Liver (tissue), 9 donors: ENCODE data around the gene SLC41A1. TPM values are rescaled to one million over a fixed set of nuclear protein-coding genes. Genes with fewer than 3 reads are reported as not detected.

ENCODE experiments used
- DNase-seq: peaks from one replicate; pipeline ENCODE4 v3.0.0-alpha.2; 2017; ENCODE audit warnings: low spot score
- H3K27ac ChIP-seq, 2 donors: one replicate each; pipeline ENCODE4 v1.7.0; 2013; ENCODE audit warnings: inconsistent platforms in 2 of 2, low read length in 2 of 2, control low read depth in 1 of 2, low read depth in 1 of 2, mild to moderate bottlenecking in 1 of 2
- H3K27me3 ChIP-seq, 4 donors: one replicate each; pipeline versions ENCODE4 v1.6.1 to v1.7.0; 2013; ENCODE audit warnings: low read length in 3 of 4, inconsistent platforms in 1 of 4, mild to moderate bottlenecking in 1 of 4, moderate library complexity in 1 of 4; ENCODE audit not compliant: control insufficient read depth in 4 of 4, insufficient read depth in 4 of 4
- H3K36me3 ChIP-seq, 4 donors: one replicate each; pipeline versions ENCODE4 v1.6.1 to v1.7.0; 2013; ENCODE audit warnings: low read length in 3 of 4, mild to moderate bottlenecking in 3 of 4, low read depth in 1 of 4, moderate library complexity in 1 of 4; ENCODE audit not compliant: control insufficient read depth in 4 of 4, insufficient read depth in 3 of 4
- H3K4me1 ChIP-seq, 4 donors: one replicate each; pipeline versions ENCODE4 v1.6.1 to v1.7.0; 2013; ENCODE audit warnings: low read length in 3 of 4, mild to moderate bottlenecking in 3 of 4, moderate library complexity in 1 of 4; ENCODE audit not compliant: control insufficient read depth in 4 of 4, insufficient read depth in 4 of 4
- H3K4me3 ChIP-seq, 3 donors: one replicate each; pipeline versions ENCODE4 v1.6.1 to v1.7.0; 2013; ENCODE audit warnings: low read length in 3 of 3, control low read depth in 1 of 3, low read depth in 1 of 3, mild to moderate bottlenecking in 1 of 3
- H3K9ac ChIP-seq, 2 donors: one replicate each; pipeline ENCODE4 v1.7.0; 2013; ENCODE audit warnings: low read length in 2 of 2, mild to moderate bottlenecking in 2 of 2, moderate library complexity in 2 of 2, control low read depth in 1 of 2, low read depth in 1 of 2
- H3K9me3 ChIP-seq, 4 donors: one replicate each; pipeline versions ENCODE4 v1.6.1 to v1.7.0; 2013; ENCODE audit warnings: low read length in 3 of 4; ENCODE audit not compliant: control insufficient read depth in 4 of 4
- ATF3 ChIP-seq: IDR thresholded peaks from 2 replicates; pipeline ENCODE4 v1.6.1; 2016; ENCODE audit warnings: antibody characterized with exemption
- CTCF ChIP-seq: fragments of 150-350 bp; IDR thresholded peaks from 2 replicates; pipeline ENCODE4 v1.5.1; 2017; ENCODE audit warnings: improper control_type of control experiment, low read depth, low read length; ENCODE audit not compliant: missing input control
- EGR1 ChIP-seq, 2 donors: IDR thresholded peaks; 2 replicates each; pipeline ENCODE4 v1.6.1; 2016 to 2018; ENCODE audit warnings: antibody characterized with exemption in 2 of 2, low read depth in 2 of 2
- FOXA1 ChIP-seq: IDR thresholded peaks from 2 replicates; pipeline ENCODE4 v1.6.1; 2016; ENCODE audit warnings: antibody characterized with exemption
- FOXA2 ChIP-seq: IDR thresholded peaks from 2 replicates; pipeline ENCODE4 v1.6.1; 2016; ENCODE audit warnings: antibody characterized with exemption
- GABPA ChIP-seq, 2 donors: IDR thresholded peaks in 1 of 2; conservative IDR thresholded peaks in 1 of 2; 2 replicates each; pipeline ENCODE4 v1.6.1; 2016; ENCODE audit warnings: antibody characterized with exemption in 2 of 2, mild to moderate bottlenecking in 1 of 2, moderate library complexity in 1 of 2
- HNF4A ChIP-seq, 2 donors: conservative IDR thresholded peaks; 2 replicates each; pipeline ENCODE4 v1.6.1; 2016; ENCODE audit warnings: antibody characterized with exemption in 2 of 2, mild to moderate bottlenecking in 2 of 2
- HNF4G ChIP-seq: IDR thresholded peaks from 2 replicates; pipeline ENCODE4 v1.6.1; 2016; ENCODE audit warnings: antibody characterized with exemption
- JUND ChIP-seq, 2 donors: IDR thresholded peaks; 2 replicates each; pipeline ENCODE4 v1.6.1; 2016; ENCODE audit warnings: antibody characterized with exemption in 2 of 2
- NR2F2 ChIP-seq: IDR thresholded peaks from 2 replicates; pipeline ENCODE4 v1.6.1; 2016; ENCODE audit warnings: antibody characterized with exemption
- REST ChIP-seq: IDR thresholded peaks from 2 replicates; pipeline ENCODE4 v1.6.1; 2016; ENCODE audit warnings: antibody characterized with exemption, mild to moderate bottlenecking
- RXRA ChIP-seq, 2 donors: IDR thresholded peaks; 2 replicates each; pipeline ENCODE4 v1.6.1; 2017 to 2018; ENCODE audit warnings: antibody characterized with exemption in 2 of 2, mild to moderate bottlenecking in 1 of 2
- SP1 ChIP-seq: IDR thresholded peaks from 2 replicates; pipeline ENCODE4 v1.6.1; 2018; ENCODE audit warnings: antibody characterized with exemption, mild to moderate bottlenecking
- TAF1 ChIP-seq: conservative IDR thresholded peaks from 2 replicates; pipeline ENCODE4 v1.6.1; 2016; ENCODE audit warnings: antibody characterized with exemption, mild to moderate bottlenecking
- YY1 ChIP-seq: IDR thresholded peaks from 2 replicates; pipeline ENCODE4 v1.6.1; 2016; ENCODE audit warnings: antibody characterized with exemption, mild to moderate bottlenecking
- ZBTB33 ChIP-seq: IDR thresholded peaks from 2 replicates; pipeline ENCODE4 v1.6.1; 2016; ENCODE audit warnings: antibody characterized with exemption
- WGBS: extraction: QIAGEN DNeasy Blood & Tissue Kit; methylation state at CpG from one replicate; pipeline ENCODE4 v1.1.7; 2013; 5-methylcytosine and 5-hydroxymethylcytosine counted together
- polyA plus RNA-seq, 2 donors: library from polyadenylated mRNA; stranded (reverse) in 1 of 2; unstranded in 1 of 2; fragments of 200-250 nt in 1 of 2; fragments of >200 nt in 1 of 2; fragmentation: Nextera tagmentation in 1 of 2; extraction: Ambion mirVana in 1 of 2; gene quantifications; one replicate each; pipeline versions ENCODE4 v1.2.1 to v1.2.3, GENCODE V29; 2013 to 2015
- total RNA-seq, 2 donors: library from RNA; depleted of rRNA; stranded (reverse); fragments of >200 nt; gene quantifications; one replicate each; pipeline ENCODE4 v1.2.3, GENCODE V29; 2014
- donor health status: healthy.
- donor health status: healthy.
- donor health status: healthy.
- donor health status: healthy.
- donor health status: healthy.

SLC41A1 gene
- total and polyA plus RNA-seq, 4 donors, result 2.6 to 9.1 (median 4.1) TPM

GRCh38 chr1:205794011-205794730 is 18.8 kb downstream of the SLC41A1 start:
- no peak overlapping the region for H3K4me3 ChIP-seq

More at GRCh38 chr1:205794011-205794730, 18.8 kb downstream of the SLC41A1 start:
- Histone ChIP-seq H3K36me3 (peaks cover 0 to 25% (median 7%) of the 10 kb centered on the region in 4 donors), H3K4me1 (no peaks in the 10 kb centered on the region), H3K9ac (no peak overlapping the region), H3K27ac (no peak overlapping the region), H3K27me3 (no peaks in the 10 kb centered on the region), H3K9me3 (no peaks in the 10 kb centered on the region)
- DNase-seq, result no peak
- no peak for TF ChIP-seq HNF4A (conservative IDR thresholded peaks at IDR 0.05)
- TF ChIP-seq YY1, result no peak
- TF ChIP-seq GABPA (IDR thresholded peaks at IDR 0.05 in 1 of 2, conservative IDR thresholded peaks at IDR 0.05 in 1 of 2), result no peak
- no peak for TF ChIP-seq NR2F2
- TF ChIP-seq REST, result no peak
- no peak for TF ChIP-seq SP1
- no peak for TF ChIP-seq EGR1 (IDR thresholded peaks at IDR 0.05; ENCODE audit: low read depth in 2 of 2)
- no peak for TF ChIP-seq ATF3
- no peak for TF ChIP-seq FOXA2
- no peak for TF ChIP-seq JUND (IDR thresholded peaks at IDR 0.05)
- no peak for TF ChIP-seq TAF1
- no peak for TF ChIP-seq RXRA (IDR thresholded peaks at IDR 0.05)
- TF ChIP-seq CTCF, result no peak
- TF ChIP-seq HNF4G, result no peak
- TF ChIP-seq FOXA1, result no peak
- no peak for TF ChIP-seq ZBTB33
- 67% methylated on average over 5 of the region's 5 CpGs for WGBS
